ENCODE results near the gene DLX2. TPM values are rescaled to one million over a fixed set of nuclear protein-coding genes. Genes with fewer than 3 reads are reported as not detected.

Gene DLX2
- total and polyA plus RNA-seq, 2 of the 13 experiments (the other 11 are each of a cell fraction or from before 2014, with no cell fraction given) = 0.07 to 0.15 TPM

GRCh38 chr2:172102391-172103359 is at the start of gene DLX2 (continued):
- TF ChIP-seq EP300 (IDR thresholded peaks at IDR 0.05; ENCODE audit: low read depth in 2 of 2, low read length in 2 of 2) (peak in 1 of 2 experiments; percentile 25; a peak in 1 of 4 replicates), EP300 (CRISPR knock-in tag; IDR thresholded peaks at IDR 0.05; ENCODE audit: borderline replicate concordance) (0 out of 2 replicates have a peak, but pooled peaks have one; percentile 41), PTBP1 (IDR thresholded peaks at IDR 0.05; ENCODE audit: low read depth, low read length, poor library complexity, severe bottlenecking) (no peak), CHD4 (IDR thresholded peaks at IDR 0.05; ENCODE audit: borderline replicate concordance, low read length) (no peak), EED (CRISPR knock-in tag; IDR thresholded peaks at IDR 0.05) (peak; percentile 66), BATF2 (CRISPR knock-in tag; IDR thresholded peaks at IDR 0.05) (peak; percentile 73; the same call in 1 of the 2 replicates), PBX2 (CRISPR knock-in tag; IDR thresholded peaks at IDR 0.05) (peak; percentile 35; the same call in 1 of the 2 replicates), RBM22 (optimal IDR thresholded peaks at IDR 0.05; ENCODE audit: low read length) (no peak), RNF2 (conservative IDR thresholded peaks at IDR 0.05; ENCODE audit: low read depth) (peak; percentile 91), ZNF710 (CRISPR knock-in tag; IDR thresholded peaks at IDR 0.05; ENCODE audit: borderline replicate concordance) (peak; percentile 76), ZNF704 (CRISPR knock-in tag; IDR thresholded peaks at IDR 0.05; ENCODE audit: borderline replicate concordance) (peak; percentile 93; the same call in 1 of the 2 replicates), ZNF567 (CRISPR knock-in tag; IDR thresholded peaks at IDR 0.05; ENCODE audit: borderline replicate concordance) (no peak; the same call in 1 of the 2 replicates), IKZF4 (CRISPR knock-in tag; IDR thresholded peaks at IDR 0.05; ENCODE audit: borderline replicate concordance, low read depth, not compliant biosample characterization) (peak; percentile 95), ZNF691 (CRISPR knock-in tag; IDR thresholded peaks at IDR 0.05; ENCODE audit: borderline replicate concordance, low read depth) (no peak; the same call in 1 of the 2 replicates), CREB3 (CRISPR knock-in tag; IDR thresholded peaks at IDR 0.05) (peak; percentile 98), ZNF33B (CRISPR knock-in tag; IDR thresholded peaks at IDR 0.05) (no peak; the same call in 1 of the 2 replicates), NCOA2 (CRISPR knock-in tag; IDR thresholded peaks at IDR 0.05) (peak; percentile 52; the same call in 1 of the 2 replicates), SNRNP70 (IDR thresholded peaks at IDR 0.05; ENCODE audit: low read depth, low read length) (no peak), SIX4 (CRISPR knock-in tag; IDR thresholded peaks at IDR 0.05) (no peak), ZNF660 (CRISPR knock-in tag; IDR thresholded peaks at IDR 0.05; ENCODE audit: borderline replicate concordance, low read depth) (no peak)
